SH-SY5Y (cell line): Measurements from ENCODE around the gene MVB12A.

Source experiments
- GATA2 ChIP-seq: IDR thresholded peaks from 2 replicates; pipeline ENCODE4 v1.6.1; 2011; ENCODE audit warnings: mild to moderate bottlenecking, low read depth, low read length
- GATA3 ChIP-seq: IDR thresholded peaks from 2 replicates; pipeline ENCODE4 v1.6.1; 2011; ENCODE audit warnings: low read depth, mild to moderate bottlenecking, low read length, moderate library complexity

MVB12A gene

DNA sequence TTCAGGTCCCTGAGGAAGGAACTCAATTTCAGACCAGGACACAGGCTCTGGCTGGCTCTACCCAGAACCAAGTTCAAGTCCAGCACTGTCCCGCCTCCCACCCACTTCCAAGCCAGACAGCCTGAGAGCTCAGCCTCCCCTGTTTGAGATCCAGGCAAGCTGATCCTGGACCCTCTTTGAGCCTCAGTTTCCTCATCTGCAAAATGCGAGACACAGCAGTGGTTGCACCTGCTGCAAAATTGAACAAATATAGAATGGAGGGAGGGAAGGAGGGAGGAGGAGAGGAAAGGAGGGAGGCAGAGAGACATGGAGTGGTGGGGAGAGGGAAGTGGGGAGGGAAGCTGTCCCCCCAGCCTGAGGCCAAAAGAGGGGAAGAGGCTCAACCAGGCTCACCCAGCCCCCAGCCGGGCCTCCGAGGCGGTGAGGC is 27.9 kb downstream of the MVB12A start:
- no peak for TF ChIP-seq GATA3
- TF ChIP-seq GATA2: no peak

DNA sequence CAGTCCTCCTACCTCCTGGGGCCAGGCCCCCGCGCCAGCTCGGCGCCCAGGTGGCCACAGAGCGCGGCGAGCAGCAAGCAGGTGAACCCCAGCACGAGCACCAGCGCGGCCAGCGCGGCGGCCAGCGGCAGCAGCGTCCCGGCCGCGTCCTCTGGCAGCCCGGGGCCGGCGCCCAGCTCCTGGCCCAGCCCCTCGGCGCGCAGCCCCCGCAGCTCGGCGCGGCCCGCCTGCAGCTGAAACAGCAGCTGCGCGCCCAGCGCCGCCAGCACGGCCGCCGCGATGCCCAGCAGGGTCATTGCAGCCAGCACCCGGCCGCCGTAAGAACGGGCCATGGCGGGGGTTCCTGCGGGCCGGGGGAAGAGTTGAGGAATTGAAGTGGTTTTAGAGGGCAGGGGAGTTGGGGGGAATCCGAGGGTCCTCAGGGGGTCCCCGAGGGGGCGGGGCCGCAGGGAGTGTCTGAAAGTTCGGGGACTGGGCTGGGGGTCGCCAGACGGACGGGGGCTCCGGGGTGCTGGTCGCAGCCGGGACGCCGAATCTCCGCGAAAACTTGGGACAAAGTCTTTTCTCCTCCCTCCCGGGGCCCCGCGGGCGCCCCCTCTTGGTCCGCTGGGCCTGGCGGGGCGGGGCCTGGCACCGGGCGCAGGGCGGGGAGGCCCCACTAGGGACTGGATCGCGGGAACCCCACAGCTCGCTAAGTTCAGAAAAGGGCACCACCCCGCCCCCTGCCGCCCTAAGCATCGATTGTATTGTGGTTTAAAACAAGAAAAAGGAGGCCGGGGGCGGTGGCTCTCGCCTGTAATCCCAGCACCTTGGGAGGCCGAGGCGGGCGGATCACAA is 28.5 kb downstream of the MVB12A start, which contains the start of gene TMEM221:
TSS of gene TMEM221 (minus strand) at position 538 of the 837 bp plus-strand sequence. CDS start at position 332, 206 bp downstream.
- no peak for TF ChIP-seq GATA3
- TF ChIP-seq GATA2: no peak

DNA sequence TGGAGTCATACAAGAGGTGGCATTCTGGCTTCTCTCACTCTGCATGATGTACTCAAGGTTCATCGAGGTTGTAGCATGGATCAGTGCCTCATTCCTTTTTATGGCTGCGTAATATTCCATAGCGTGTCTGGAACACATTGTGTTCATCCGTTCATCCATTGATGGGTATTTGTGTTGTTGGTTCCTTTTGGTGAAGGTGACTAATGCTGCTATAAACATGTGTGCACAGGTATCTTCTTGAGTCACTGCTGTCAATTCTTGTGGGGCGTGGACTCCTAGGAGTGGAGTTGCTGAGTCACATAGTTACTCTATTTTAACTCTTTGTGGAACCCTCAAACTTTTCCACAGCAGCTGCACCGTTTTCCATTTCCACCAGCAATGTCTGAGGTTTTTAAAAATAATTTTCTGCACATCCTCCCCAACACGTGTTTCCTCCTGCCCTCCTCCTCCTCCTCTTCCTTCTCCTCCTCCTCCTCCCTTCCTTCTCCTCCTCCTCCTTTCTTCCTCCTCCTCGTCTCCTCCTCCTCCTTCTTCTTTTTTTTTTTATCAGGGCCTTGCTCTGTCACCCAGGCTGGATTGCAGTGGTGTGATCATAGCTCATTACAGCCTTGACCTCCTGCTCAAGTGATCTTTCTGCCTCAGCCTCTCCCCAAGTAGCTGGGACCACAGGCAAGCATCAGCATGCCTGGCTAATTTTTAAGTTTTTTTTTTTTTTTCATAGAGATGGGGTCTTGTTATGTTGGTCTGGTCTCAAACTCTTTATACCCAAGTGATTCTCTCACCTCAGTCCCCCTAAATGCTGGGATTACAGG is 30.6 kb downstream of the MVB12A start:
- no peak for TF ChIP-seq GATA2
- TF ChIP-seq GATA3: no peak

GRCh38 chr19:17451820-17452219 is 32.0 kb downstream of the MVB12A start:
- TF ChIP-seq GATA3 (no peak), GATA2 (no peak)

GRCh38 chr19:17454576-17455071 is 34.8 kb downstream of the MVB12A start:
- TF ChIP-seq GATA2: no peak
- no peak for TF ChIP-seq GATA3

DNA sequence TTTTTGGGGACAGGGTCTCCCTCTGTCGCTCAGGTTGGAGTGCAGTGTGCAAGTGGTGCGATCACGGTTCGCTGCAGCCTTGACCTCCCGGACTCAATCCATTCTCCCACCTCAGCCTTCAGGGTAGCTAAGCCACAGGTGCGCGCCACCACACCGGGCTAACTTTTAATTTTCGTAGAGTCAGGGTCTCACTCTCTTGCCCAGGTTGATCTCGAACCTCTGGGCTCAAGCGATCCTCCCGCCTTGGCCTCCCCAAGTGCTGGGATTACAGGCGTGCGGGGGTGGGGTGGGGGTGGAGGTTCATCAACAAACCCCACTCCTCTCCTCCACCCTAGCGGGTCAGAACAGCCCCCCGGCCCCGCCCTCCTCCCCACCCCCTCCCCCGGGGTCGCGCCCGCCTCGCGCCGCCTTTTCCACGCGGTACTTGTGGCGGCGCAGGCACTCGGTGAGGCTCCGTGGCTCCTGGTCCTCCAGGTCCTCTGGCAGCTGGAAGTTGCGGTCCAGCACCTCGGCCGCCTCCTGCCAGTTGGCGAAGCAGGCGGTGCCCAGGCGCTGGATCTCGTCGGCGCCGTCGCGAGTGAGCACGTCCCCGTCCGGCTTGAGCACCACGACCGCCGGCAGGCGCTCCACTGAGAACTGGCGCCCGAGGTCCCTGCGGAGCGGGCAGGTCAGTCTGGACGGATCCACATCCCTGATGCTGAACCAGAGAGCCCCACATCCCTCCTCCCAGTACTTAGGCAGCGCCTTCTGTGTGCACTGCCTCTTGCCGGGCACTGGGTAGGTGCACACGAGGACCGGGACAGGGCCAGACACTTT is 35.7 kb downstream of the MVB12A start:
- TF ChIP-seq GATA3: no peak
- TF ChIP-seq GATA2: no peak

- TF ChIP-seq GATA2 (no peak), GATA3 (no peak)
These were observed 36.3 kb downstream of the MVB12A start for GRCh38 chr19:17456127-17456526.

GRCh38 chr19:17457616-17458015 is 37.8 kb downstream of the MVB12A start:
- TF ChIP-seq GATA2: no peak
- TF ChIP-seq GATA3: no peak

DNA sequence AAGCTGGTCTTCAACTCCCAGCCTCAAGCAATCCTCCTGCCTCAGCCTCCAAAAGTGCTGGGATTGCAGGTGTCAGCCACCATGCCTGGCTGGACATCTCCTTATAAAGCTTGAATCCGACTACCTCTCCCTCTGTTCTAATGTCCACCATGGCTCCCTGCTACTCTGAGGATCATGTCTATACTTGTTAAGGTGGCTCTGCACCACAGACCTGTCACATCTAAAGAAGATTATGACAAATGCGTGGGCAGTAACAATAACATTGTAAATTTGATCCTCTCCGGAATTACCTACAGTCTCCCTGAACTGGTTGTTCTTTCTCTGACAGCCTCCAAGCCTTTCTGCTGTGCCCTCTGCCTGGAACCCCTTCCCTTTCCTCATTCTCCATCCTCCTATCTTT is 39.1 kb downstream of the MVB12A start:
- TF ChIP-seq GATA2: no peak
- no peak for TF ChIP-seq GATA3

- TF ChIP-seq GATA2 (no peak), GATA3 (no peak)
These were observed 40.8 kb downstream of the MVB12A start, which contains the start of gene NXNL1 for GRCh38 chr19:17460372-17461230. Gene NXNL1 (minus strand): TSS chr19:17460926. CDS start chr19:17460869, 57 bp downstream.

DNA sequence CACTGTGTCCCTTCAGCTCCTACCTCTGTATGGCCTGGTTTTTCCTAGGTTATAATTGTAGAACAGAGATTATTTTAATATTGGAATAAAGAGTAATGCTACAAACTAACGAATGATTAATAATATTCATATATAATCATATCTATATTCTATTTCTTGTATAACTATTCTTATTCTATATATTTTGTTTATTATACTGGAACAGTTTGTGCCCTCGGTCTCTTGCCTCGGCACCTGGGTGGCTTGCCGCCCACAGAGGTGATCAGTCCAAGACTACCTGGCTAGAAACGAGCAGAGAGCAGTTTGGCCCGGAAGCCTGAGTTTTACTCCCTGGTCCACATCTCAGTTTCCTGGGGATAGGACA is 46.6 kb downstream of the MVB12A start:
- TF ChIP-seq GATA3 (no peak), GATA2 (no peak)

DNA sequence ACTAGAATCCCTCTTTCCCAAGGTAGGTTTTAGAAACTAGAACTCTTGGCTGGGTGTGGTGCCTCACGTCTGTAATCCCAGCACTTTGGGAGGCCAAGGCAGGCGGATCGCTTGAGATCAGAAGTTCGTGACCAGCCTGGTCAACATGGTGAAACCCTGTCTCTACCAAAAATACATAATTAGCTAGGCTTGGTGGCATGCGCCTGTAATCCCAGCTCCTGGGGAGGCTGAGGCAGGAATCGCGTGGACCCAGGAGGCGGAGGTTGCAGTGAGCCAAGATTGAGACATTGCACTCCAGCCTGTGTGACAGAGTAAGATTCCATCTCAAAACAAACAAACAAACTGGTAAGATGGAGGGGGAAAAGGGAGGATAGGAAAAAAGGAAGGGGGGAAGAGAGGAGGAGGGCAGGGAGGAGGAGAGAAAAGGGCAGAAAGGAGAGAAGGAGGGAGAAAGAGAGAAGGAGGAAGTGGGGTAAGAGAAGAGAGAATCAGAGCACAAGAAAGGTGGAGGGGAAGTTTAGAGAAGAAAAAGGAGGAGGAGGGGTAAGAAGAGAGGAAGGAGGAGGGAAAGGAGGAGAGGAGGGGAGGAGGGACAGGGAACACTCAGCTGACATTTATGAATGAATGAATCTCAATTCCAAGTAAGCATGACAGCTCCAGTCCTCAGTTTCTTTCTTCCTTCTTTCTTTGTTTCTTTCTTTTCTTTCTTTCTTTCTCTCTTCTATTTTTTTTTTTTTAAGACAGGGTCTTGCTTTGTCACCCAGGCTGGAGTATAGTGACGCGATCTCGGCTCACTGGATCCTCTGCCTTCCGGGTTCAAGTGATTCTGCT is 47.8 kb downstream of the MVB12A start:
- TF ChIP-seq GATA3 (no peak), GATA2 (no peak)
